Posterior cingulate gyrus (tissue), 11 donors: ENCODE data around the gene USP37.

Experiments
- DNase-seq, 10 donors: peaks; one replicate each; pipeline versions ENCODE4 v3.0.0 to v3.0.0-alpha.2; 2020 to 2021; ENCODE audit warnings: mixed read lengths in 3 of 10
- intact Hi-C: fragments of 100-400 bp; cut with DNase I; formaldehyde crosslinking; loops from one replicate; pipeline ENCODE4 v1.15.1; 2023

USP37 gene, protein sequence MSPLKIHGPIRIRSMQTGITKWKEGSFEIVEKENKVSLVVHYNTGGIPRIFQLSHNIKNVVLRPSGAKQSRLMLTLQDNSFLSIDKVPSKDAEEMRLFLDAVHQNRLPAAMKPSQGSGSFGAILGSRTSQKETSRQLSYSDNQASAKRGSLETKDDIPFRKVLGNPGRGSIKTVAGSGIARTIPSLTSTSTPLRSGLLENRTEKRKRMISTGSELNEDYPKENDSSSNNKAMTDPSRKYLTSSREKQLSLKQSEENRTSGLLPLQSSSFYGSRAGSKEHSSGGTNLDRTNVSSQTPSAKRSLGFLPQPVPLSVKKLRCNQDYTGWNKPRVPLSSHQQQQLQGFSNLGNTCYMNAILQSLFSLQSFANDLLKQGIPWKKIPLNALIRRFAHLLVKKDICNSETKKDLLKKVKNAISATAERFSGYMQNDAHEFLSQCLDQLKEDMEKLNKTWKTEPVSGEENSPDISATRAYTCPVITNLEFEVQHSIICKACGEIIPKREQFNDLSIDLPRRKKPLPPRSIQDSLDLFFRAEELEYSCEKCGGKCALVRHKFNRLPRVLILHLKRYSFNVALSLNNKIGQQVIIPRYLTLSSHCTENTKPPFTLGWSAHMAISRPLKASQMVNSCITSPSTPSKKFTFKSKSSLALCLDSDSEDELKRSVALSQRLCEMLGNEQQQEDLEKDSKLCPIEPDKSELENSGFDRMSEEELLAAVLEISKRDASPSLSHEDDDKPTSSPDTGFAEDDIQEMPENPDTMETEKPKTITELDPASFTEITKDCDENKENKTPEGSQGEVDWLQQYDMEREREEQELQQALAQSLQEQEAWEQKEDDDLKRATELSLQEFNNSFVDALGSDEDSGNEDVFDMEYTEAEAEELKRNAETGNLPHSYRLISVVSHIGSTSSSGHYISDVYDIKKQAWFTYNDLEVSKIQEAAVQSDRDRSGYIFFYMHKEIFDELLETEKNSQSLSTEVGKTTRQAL

DNA sequence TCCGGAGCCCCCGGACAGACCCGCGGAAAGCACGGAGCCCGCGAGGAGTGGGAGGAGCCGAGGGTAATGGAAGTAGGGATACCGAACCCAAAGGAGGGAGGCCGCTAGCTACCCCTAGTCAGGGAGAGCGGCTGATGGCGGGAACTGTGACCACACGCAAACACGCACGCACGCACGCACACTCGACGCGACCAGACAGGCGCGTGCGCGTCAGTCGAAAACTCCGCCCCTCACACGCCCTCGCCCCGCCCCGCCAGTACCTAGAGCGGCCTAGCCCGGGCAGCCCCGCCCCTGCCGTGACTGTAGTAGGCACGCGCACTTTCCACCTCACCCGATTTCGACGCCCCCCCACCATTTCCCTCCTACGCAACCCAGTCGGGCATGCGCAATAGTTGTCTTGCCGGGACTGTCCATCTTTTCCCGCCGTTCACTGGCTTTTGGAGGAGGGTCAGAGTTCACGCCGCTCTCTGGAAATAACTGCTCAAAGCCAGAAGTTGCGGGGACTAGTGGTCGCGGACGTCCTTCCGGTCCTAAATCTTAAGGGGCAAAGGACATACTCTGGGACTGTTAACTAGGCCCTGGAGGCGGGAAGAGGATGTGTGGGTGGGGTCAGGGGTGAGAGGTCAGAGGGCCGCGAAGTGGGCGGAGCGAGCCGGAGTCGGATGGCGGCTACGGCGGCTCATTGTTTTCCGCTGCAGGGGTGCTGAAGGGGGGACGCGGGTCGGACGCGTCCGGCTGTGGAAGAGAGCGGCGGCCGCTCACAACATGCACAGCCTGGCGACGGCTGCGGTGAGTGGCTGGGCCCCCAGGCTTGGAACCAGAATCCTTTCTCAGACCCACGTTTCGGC is at the start of gene USP37, which contains the start of gene CNOT9:
Gene USP37, minus strand, starts transcription at position 162 of the 848 bp plus-strand sequence. CDS start 9,698 bp downstream, outside the sequence.
Gene CNOT9, plus strand, starts transcription at position 650 of the 848 bp plus-strand sequence. Its CDS starts 116 bp downstream, at position 766.
- intact Hi-C loops, result loop anchor here (5.0 kb wide), 1 partner anchor 296 kb away; the partner anchor contains the start of genes AAMP and PNKD

DNA sequence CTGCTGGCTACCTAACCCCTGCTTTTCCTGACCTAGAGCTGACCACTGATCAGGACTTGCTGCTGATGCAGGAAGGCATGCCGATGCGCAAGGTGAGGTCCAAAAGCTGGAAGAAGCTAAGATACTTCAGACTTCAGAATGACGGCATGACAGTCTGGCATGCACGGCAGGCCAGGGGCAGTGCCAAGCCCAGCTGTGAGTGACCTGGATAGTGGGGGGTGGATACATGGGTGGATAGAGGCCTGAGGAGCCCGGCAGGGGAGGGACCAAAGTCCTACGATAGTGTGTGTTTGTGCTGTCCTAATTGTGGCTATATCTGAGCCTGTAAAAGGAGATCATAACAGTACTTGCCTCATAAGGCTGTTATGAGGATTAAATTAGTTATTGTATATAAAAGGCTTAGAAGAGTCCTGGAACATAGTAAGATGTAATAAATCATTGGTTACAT is 47.7 kb upstream of the USP37 start:
- no peak for DNase-seq
- intact Hi-C loops, result no loop called here

More for the DNA sequence above, at the start of gene USP37, which contains the start of gene CNOT9:
- peak; percentile 99 to 100 (median 99) for DNase-seq

DNA sequence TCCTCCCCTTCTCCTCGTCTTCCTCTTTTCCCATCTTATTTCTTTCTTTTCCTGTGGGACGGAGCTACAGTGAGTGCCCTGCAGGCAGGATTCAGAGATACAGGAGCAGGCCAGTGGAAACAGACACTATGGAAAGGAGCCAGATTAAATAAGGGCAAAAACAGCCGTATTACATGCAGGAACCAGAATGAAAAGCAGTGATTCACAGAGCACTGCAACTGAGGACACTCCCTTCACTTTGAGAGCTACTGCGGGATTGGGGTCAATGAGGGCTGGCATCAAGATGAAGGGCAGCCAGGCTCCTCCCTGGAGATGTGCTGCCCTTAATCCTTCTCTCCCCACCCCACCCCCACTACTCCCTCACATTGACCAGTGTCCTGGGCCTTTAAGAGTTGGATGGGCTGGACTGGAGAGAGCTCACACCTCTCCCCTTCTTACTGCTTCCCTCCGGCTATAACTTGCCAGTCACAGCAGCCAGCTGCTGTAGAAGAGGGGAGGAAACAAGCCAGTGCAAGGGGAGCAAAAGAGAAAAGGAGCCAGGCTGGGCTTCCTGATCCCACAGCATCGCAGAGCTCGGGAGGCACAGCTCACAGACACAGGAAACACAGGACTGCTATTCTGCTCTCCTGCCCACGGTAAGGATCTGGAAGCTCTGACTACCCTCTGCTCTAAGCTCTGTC is 39.4 kb upstream of the USP37 start, which contains the start of gene PLCD4:
Gene PLCD4, plus strand, starts transcription at position 464 of the 680 bp plus-strand sequence. CDS start 7,841 bp downstream, outside the sequence.
- DNase-seq, result no peak
- intact Hi-C loops, result no loop called here

DNA sequence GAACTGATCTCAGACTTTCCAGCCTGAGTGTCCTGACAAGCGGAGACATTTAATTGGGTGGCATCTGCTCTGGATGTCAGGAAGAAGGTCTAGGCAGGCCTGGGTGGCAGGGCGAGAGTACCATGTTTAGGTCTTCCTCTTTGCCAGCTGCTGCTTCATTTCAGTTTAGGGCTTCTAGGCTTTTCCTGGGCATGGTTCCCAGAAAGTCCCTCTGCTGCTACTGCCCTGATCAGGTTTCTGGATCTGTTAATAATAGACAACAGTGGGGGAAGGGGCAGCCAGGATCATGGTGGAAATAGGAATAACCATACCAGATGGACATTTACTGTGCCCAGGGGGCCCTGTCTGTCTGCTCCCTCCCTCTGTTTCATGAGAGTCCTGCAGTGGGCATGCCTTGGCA is 37.3 kb upstream of the USP37 start:
- DNase-seq, result no peak
- intact Hi-C loops, result no loop called here

DNA sequence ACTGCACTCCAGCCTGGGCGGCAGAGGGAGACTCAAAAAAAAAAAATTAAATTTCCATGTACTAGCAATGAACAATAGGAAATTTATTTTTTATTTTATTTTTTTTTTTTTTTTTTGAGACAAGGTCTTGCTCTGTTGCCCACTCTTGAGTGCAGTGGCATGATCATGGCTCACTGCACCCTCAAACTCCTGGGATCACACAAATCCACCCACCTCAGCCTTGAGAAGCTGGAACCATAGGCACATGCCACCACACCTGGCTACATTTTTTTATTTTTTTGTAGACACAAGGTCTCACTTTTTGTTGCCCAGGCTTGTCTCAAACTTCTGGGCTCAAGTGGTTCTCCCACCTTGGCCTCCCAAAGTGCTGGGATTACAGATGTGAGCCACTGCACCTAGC is 17.4 kb upstream of the USP37 start:
- intact Hi-C loops, result no loop called here
- DNase-seq, result no peak

DNA sequence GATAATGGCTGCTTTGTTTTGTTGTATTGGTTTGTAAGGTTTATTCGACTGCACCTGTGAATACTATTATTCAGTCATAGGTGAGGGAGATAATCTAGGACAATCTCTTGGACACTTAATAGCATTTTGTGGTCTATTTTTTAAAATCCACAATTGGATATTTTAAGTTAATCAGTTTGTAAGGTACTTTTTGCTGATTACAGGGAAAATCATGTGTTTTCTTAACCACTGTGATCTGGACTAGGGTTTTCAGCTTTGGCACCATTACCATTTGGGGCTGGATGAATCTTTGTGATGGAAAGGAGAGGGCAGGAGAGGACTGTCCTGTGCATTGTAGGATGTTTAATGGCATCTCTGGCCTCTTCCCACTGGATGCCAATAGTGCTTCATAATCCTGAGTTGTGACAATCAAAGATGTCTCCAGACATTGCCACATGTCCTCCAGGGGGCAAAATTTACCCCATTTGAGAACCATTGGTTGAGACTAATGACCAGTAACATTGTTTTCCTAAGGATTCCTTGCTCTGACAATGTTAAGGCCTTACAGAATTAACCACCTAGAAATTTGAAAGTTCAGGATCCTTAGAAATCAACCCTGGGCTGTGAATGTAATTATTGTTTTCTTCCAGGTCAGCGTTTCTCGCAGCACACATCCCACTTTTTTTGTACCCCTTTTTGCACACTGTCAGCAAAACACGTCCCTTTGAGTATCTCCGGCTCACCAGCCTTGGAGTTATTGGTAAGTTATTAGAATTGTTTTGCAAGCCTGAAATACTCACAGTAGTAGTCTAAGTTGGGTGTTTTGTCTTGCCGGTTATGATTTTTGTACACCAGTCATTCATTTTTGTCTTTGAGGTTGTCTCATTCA is 16.1 kb upstream of the USP37 start:
- no peak for DNase-seq
- intact Hi-C loops, result no loop called here

DNA sequence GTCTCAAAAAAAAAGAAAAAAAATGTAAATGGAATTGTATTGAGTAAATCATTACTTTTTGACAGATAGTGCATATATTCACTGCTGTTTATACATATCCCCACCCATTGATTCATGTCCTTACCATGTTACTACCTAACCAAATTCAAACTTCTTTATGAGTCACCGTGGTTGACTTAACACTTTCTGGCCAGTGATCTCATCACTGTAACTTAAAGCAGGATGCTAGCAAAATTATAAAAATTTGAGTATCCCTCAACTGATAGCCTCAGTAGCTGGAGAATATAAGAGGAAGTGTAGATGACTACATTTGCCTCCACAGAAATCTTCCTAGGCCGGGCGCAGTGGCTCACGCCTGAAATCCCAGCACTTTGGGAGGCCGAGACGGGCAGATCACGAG is 13.9 kb upstream of the USP37 start:
- intact Hi-C loops, result no loop called here
- DNase-seq, result no peak

DNA sequence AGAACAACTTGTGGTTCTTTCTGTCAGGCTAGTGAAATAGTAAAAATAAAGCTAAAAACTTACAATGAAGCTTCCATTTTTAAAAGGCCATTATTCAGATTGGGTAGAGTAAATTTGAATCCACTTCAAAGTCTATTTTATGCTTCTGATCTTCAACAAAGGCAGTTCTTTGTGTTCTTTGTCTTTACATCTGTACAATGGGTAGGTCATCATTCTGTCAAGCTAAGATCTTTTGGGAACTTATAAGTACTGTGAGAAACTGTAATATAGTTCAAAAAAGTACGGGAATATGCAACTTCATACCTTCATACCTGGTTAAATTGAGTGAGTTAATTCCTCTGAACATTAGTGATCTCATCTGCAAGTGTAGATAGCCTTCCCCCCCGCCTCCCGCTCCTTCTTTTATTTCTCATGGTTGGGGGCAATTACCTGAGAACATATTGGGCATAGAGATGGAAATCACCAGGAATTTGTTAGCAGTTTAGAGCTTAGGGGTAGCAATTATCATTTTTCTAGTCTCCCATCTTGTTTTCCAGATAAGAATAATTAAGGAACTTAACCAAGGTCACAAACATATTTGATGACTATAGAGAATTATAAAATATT is 10.2 kb upstream of the USP37 start:
- intact Hi-C loops, result no loop called here
- no peak for DNase-seq

DNA sequence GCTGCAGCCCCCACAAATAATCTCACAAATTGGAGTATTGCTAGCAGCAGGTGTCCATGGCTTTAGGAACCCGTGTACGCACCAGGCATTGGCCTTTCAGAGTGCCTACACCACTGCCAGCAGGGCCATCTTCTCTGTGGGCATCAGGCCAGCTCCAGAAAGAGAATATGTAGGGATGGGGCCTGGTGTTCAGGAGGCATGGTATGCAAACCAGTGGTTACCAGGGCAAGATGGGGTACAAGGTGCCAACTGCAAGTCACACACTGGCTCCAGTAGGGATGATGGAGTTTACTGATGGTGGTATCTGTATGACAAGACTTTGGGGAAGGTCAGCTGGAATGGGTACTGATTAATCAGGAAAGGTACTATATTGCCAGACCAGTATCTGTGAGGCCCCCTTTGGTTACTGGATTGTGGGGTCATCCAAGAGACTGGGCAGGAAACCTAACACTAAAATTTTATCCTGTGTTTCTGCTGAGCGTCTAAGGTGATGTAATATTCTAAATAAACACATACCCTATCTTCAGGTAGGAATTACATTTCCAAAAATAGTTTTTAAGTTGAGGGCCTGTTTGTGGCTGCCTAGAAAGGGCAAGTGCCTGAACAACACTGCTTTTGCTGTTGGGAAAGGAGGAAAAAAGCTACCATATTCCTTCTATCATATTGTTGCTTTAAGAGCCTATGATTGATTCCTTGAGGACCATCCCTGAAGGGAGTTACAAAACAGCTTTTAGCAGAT is 9.5 kb upstream of the USP37 start:
- intact Hi-C loops, result no loop called here
- DNase-seq, result no peak

DNA sequence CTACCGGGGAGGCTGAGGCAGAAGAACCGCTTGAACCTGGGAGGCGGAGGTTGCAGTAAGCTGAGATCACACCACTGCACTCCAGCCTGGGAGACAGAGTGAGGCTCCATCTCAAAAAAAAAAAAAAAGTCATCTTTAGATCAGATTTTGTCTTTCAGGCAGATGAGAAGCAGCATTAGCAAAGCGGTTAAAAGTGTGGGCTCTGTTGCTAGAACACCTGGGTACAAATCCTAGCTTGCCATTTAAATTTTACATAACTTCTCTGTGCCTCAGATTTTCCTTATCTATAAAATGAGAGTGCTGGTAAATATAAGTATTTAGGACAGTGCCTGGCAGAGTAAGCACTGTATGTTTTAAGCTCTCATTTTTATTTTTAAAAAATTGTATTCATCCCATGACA is 8.7 kb upstream of the USP37 start:
- intact Hi-C loops, result no loop called here

DNA sequence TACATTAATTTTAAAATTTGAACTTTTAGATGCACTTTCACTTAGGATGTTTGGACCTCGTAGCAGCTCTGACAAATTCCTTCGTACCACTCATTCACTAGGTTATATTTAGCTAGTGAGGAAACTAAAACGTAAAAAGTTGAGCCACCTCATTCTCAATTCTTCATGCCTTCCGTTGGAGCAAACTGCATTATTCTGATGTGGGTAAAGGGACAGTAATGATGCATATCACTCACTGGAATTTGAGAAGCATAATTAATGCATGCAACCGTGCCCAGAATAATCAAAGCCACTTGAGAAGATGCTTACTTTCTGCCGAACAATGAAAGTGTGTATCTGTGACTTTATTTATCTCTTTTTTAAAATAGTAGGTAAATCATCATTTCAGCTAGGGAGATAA is 2.7 kb upstream of the USP37 start:
- intact Hi-C loops, result no loop called here
- DNase-seq, result no peak

More for the DNA sequence above, 8.7 kb upstream of the USP37 start:
- DNase-seq, result no peak

DNA sequence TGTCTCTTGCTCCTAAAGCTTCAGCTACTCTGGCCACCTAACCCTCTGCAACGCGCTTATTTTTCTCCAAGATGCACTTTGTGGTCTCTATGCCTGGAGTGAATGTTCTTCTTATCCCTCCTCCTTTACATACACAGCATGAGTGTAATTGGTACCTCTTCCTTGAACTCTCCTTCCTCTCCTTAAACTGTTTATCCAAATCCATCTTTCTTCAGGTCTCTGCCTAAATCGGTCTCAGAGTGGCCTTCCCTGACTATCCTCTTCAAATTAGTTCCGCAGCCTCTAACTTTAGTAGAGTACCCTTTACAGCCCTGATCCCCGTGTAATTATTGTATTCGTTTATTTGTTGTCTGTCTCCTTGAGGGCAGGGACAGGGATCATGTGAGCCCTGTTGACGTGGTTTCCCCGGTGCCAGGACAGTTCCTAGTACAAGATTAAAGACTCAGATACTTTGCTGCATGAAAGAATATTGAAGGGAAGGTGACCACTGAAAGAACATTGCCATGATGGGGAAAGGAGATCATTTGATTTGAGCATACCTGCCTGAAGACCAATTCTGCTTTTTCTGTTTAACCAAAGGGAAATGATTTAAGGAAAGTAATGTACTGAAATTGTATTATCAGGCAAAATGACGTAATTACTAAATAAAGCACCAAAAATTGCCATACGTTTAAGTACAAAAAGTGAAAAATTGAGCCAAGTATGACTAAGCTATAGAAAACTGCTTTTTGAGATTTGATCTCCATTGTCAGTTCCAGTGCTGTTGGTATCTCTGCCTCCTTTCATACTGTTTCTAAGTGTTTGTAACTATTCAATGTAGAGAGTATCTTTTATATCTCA is 1.7 kb upstream of the USP37 start:
- intact Hi-C loops, result loop anchor here (5.0 kb wide), 1 partner anchor 298 kb away; the partner anchor contains the start of genes AAMP and PNKD
- DNase-seq, result no peak

DNA sequence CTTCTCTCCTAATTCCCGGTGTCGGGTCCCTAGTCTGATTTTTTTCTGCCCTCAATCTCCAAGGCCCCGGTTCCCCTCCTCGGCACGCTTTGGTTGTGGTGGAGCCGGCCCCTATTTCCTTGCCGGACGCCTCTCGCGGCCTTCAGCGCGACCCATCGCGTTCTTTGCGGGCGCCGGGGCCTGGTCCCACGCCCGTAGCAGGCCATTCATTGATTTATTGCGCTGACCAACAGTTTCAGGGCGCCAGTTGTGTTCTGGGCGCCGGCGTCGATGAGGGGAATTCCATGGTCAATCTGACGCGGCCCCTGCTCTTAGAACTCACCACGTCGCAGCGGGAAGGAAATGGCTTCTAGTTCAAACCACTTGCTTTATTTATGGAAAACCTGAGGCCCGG is 884 bp upstream of the USP37 start:
- DNase-seq, result peak in 8 of 10 donors; percentile 4 to 88 (median 22)
- intact Hi-C loops, result loop anchor here (5.0 kb wide), 1 partner anchor 297 kb away; the partner anchor contains the start of genes AAMP and PNKD

DNA sequence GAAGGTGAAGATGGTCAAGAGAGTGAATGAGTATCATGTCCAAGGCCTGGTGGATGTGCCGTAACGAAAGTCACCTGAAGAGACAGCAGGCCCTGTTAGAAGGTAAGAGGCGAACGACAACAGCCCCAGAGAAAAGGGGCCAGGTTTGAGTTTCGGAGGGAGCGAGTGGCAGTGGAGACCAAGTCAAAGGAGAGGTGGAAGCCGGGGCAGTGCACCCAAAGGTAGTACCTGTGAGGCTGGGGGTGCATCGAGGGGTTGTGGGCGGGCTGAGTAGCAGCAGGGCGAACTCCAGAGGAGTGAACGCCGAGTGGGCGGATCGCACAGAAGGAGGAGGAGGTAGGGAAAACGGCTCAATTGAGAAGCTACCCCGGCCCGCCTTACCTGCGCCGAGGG is 358 bp downstream of the USP37 start:
- DNase-seq, result no peak
- intact Hi-C loops, result loop anchor here (2.0 to 5.0 kb wide), 2 partner anchors 161 to 295 kb away; partner anchors contain the start of genes AAMP and PNKD

DNA sequence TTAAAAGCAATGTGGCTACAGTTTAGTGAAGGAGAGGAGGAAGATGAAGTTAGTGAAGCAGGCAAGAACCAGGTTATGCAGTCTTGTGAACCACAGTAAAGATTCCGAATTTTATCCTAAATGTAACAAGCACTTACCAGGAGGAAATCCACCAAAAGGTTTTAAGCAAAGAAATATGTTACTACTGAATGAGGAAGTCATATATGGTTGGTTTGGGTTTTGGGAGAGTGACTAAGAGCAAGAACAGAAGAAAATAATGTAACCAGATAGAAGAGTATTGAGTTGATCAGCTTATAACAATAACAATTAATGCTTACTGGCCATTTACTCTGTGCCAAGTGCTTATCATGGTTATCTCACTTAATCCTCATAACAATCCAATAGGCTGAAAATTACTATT is 1.9 kb downstream of the USP37 start:
- intact Hi-C loops, result loop anchor here (2.0 to 5.0 kb wide), 2 partner anchors 159 to 294 kb away; partner anchors contain the start of genes AAMP and PNKD
- no peak for DNase-seq

DNA sequence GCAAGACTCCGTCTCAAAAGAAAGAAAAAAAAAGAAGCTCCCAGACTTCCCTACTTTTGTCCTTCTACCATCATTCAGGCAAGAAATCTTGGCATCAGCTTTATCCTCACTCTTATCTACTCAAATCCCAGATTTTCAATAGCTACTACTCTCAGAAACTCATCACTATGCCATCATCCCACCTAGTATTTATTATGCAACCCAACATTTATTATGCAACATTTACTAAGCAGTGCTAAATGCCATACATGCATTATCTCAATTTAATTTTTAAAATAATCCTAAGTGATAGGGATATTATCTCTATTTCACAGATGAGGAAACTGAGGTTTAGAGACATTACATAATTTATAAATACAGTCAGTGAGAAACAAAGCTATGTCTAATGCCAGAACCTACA is 4.1 kb downstream of the USP37 start:
- intact Hi-C loops, result no loop called here

More for the DNA sequence above, 4.1 kb downstream of the USP37 start:
- no peak for DNase-seq
